ENCODE measurements around the gene SLC25A24. TPM values are rescaled to one million over a fixed set of nuclear protein-coding genes. Genes with fewer than 3 reads are reported as not detected.
A peak's percentile ranks its signal among the peaks of the same experiment; 100 is the strongest.

The SLC25A24 gene
- total RNA-seq, 1 donor from 2014 or later, result 55.3 TPM

DNA sequence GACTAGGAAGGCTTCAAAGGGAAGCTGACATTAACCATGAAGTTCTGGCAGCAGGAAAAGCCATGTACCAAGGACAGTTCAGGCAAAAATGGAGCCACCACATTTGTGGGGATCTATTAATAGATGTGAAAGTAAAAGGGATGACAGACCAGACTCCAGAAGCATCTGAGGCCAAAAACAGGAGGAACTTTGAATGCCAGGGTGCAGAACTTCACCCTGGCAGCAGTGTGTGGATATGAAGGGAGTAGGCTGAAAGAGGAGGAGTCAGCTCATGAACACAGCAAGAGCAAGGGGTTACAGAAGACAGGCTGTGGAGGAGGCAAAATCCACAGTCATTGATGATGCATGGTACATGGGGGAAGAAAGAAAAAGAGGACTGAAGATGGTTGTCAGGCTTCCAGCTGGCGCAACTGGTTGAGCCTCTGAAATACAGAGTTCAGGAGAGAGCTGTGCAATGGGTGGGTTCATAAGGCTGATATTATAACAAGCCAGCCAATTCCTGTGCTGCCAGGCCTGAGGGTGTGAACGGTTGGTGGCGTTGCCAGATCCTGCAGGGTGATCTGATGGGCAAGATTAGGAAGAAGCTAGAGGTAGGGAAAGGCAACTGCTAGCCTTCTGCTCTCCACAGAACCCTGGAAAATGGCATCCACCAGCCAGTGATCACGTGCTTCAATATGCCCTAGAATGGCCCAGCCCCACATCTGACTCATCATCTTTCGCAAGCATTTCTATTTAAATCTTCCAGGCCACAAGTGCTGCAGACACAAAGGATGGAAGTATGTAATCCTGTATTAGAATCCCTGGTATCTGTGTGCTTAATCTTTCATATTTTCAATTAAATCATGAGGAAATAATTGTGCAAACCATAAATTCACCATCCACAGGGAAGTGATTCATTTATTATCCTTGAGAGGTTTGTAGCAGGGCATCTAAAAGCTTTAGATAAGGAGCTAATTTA lies 81.9 kb downstream of the SLC25A24 start:
- Mint-ChIP-seq H3K36me3 (ENCODE audit: unreplicated experiment) (peaks cover 7% of the 10 kb centered on the region), H3K9me3 (ENCODE audit: unreplicated experiment) (peaks cover 3% of the 10 kb centered on the region), H3K4me1 (ENCODE audit: low read depth, unreplicated experiment) (peaks cover 11% of the 10 kb centered on the region), H3K27me3 (ENCODE audit: unreplicated experiment) (peaks cover 10% of the 10 kb centered on the region), H3K27ac (ENCODE audit: unreplicated experiment) (no peak overlapping the region), H3K4me3 (ENCODE audit: unreplicated experiment) (no peak overlapping the region)
- no peak for DNase-seq
- no peak for TF ChIP-seq CTCF (IDR thresholded peaks at IDR 0.05; ENCODE audit: partially characterized antibody, unreplicated experiment)

- Mint-ChIP-seq H3K27ac (ENCODE audit: unreplicated experiment) (no peak overlapping the region), H3K9me3 (ENCODE audit: unreplicated experiment) (peaks cover 1% of the 10 kb centered on the region), H3K4me3 (ENCODE audit: unreplicated experiment) (no peak overlapping the region), H3K27me3 (ENCODE audit: unreplicated experiment) (peaks cover 14% of the 10 kb centered on the region), H3K4me1 (ENCODE audit: low read depth, unreplicated experiment) (peaks cover 11% of the 10 kb centered on the region), H3K36me3 (ENCODE audit: unreplicated experiment) (peaks cover 3% of the 10 kb centered on the region)
- TF ChIP-seq CTCF (IDR thresholded peaks at IDR 0.05; ENCODE audit: partially characterized antibody, unreplicated experiment), result no peak
- DNase-seq, result no peak
Observed at GRCh38 chr1:108117237-108117636, 82.9 kb downstream of the SLC25A24 start.

GRCh38 chr1:108114033-108114599 lies 86.0 kb downstream of the SLC25A24 start:
- DNase-seq, result no peak
- Mint-ChIP-seq H3K9me3 (ENCODE audit: unreplicated experiment) (peaks cover 2% of the 10 kb centered on the region), H3K4me1 (ENCODE audit: low read depth, unreplicated experiment) (no peaks in the 10 kb centered on the region), H3K27ac (ENCODE audit: unreplicated experiment) (no peak overlapping the region), H3K36me3 (ENCODE audit: unreplicated experiment) (peaks cover 7% of the 10 kb centered on the region), H3K4me3 (ENCODE audit: unreplicated experiment) (no peak overlapping the region), H3K27me3 (ENCODE audit: unreplicated experiment) (peaks cover 9% of the 10 kb centered on the region)
- TF ChIP-seq CTCF (IDR thresholded peaks at IDR 0.05; ENCODE audit: partially characterized antibody, unreplicated experiment), result no peak

GRCh38 chr1:108113496-108113895 lies 86.6 kb downstream of the SLC25A24 start:
- no peaks in the 10 kb centered on the region for H3K4me1 Mint-ChIP-seq (ENCODE audit: low read depth, unreplicated experiment)
- peaks cover 7% of the 10 kb centered on the region for H3K36me3 Mint-ChIP-seq (ENCODE audit: unreplicated experiment)
- peaks cover 9% of the 10 kb centered on the region for H3K27me3 Mint-ChIP-seq (ENCODE audit: unreplicated experiment)
- H3K27ac Mint-ChIP-seq (ENCODE audit: unreplicated experiment), result no peak overlapping the region
- peaks cover 2% of the 10 kb centered on the region for H3K9me3 Mint-ChIP-seq (ENCODE audit: unreplicated experiment)
- no peak overlapping the region for H3K4me3 Mint-ChIP-seq (ENCODE audit: unreplicated experiment)
- no peak for TF ChIP-seq CTCF (IDR thresholded peaks at IDR 0.05; ENCODE audit: partially characterized antibody, unreplicated experiment)
- peak; percentile 25 for DNase-seq

Data from glutamatergic neuron (in vitro differentiated cells).